Stimulated activated CD8-positive, alpha-beta memory T cell treated with anti-CD3 and anti-CD28 coated beads, Interleukin-15, amount 100 ng/mL, for 4 hours (primary cell): ENCODE data around the gene LAMA1.

Experiments
- DNase-seq, 2 donors: peaks; one replicate each; pipeline ENCODE4 v3.0.0-alpha.2; 2020; ENCODE audit warnings: low read depth in 2 of 2

LAMA1 gene

GRCh38 chr18:7105268-7105667, 12.3 kb downstream of the LAMA1 start:
- DNase-seq: no peak

- no peak for DNase-seq
Observed at GRCh38 chr18:7104649-7105048, 12.9 kb downstream of the LAMA1 start.

- DNase-seq: no peak
Observed at GRCh38 chr18:7102131-7102530, 15.5 kb downstream of the LAMA1 start.

- no peak for DNase-seq
Observed at GRCh38 chr18:7096838-7097237, 20.8 kb downstream of the LAMA1 start.

- DNase-seq: no peak
Observed at GRCh38 chr18:7094427-7094826, 23.2 kb downstream of the LAMA1 start.

GRCh38 chr18:7090771-7091170, 26.8 kb downstream of the LAMA1 start:
- no peak for DNase-seq

- DNase-seq: no peak
Observed at GRCh38 chr18:7089369-7089768, 28.2 kb downstream of the LAMA1 start.

GRCh38 chr18:7084080-7085065, 33.2 kb downstream of the LAMA1 start:
- no peak for DNase-seq

GRCh38 chr18:7082671-7083070, 34.9 kb downstream of the LAMA1 start:
- DNase-seq: no peak

GRCh38 chr18:7079231-7079630, 38.4 kb downstream of the LAMA1 start:
- no peak for DNase-seq

- no peak for DNase-seq
Observed at GRCh38 chr18:7072593-7072992, 45.0 kb downstream of the LAMA1 start.

GRCh38 chr18:7071600-7071999, 46.0 kb downstream of the LAMA1 start:
- no peak for DNase-seq

GRCh38 chr18:7070466-7070865, 47.1 kb downstream of the LAMA1 start:
- DNase-seq: no peak

GRCh38 chr18:7068871-7069590, 48.6 kb downstream of the LAMA1 start:
- DNase-seq: no peak

- DNase-seq: no peak
Observed at GRCh38 chr18:7066965-7067555, 50.5 kb downstream of the LAMA1 start.

- DNase-seq: no peak
Observed at GRCh38 chr18:7065736-7066135, 51.9 kb downstream of the LAMA1 start.

- no peak for DNase-seq
Observed at GRCh38 chr18:7064346-7064745, 53.3 kb downstream of the LAMA1 start.

GRCh38 chr18:7062811-7063210, 54.8 kb downstream of the LAMA1 start:
- DNase-seq: no peak

GRCh38 chr18:7062236-7062635, 55.4 kb downstream of the LAMA1 start:
- no peak for DNase-seq

- no peak for DNase-seq
Observed at GRCh38 chr18:7059276-7059675, 58.3 kb downstream of the LAMA1 start.

- no peak for DNase-seq
Observed at GRCh38 chr18:7056026-7056425, 61.6 kb downstream of the LAMA1 start.

- DNase-seq: no peak
Observed at GRCh38 chr18:7049951-7050350, 67.6 kb downstream of the LAMA1 start.

- DNase-seq: no peak
Observed at GRCh38 chr18:7048081-7048480, 69.5 kb downstream of the LAMA1 start.
